Activated naive CD8-positive, alpha-beta T cell treated with anti-CD3 and anti-CD28 coated beads, Interleukin-2, amount 50 U/mL, for 24 hours (primary cell): Measurements from ENCODE around the gene VPS39.

Experiments
- ATAC-seq: fragments of 150-1000 bp; cut with Tn5 transposase; one replicate; pipeline ENCODE4 v1.10.0; 2021
- DNase-seq: peaks from one replicate; pipeline ENCODE4 v3.0.0; 2021
- H3K27ac Mint-ChIP-seq: one replicate; pipeline ENCODE4 v1.8.0; 2021; ENCODE audit warnings: mild to moderate bottlenecking, mixed read lengths
- H3K27me3 Mint-ChIP-seq: one replicate; pipeline ENCODE4 v1.8.0; 2021; ENCODE audit warnings: mixed read lengths
- H3K36me3 Mint-ChIP-seq: one replicate; pipeline ENCODE4 v1.8.0; 2021; ENCODE audit warnings: low read depth, mixed read lengths
- H3K4me1 Mint-ChIP-seq: one replicate; pipeline ENCODE4 v1.8.0; 2021; ENCODE audit warnings: mixed read lengths
- H3K4me3 Mint-ChIP-seq: one replicate; pipeline ENCODE4 v1.8.0; 2021; ENCODE audit warnings: mild to moderate bottlenecking, moderate library complexity, mixed read lengths
- H3K9me3 Mint-ChIP-seq: one replicate; pipeline ENCODE4 v1.8.0; 2021; ENCODE audit warnings: mixed read lengths

VPS39 gene

DNA sequence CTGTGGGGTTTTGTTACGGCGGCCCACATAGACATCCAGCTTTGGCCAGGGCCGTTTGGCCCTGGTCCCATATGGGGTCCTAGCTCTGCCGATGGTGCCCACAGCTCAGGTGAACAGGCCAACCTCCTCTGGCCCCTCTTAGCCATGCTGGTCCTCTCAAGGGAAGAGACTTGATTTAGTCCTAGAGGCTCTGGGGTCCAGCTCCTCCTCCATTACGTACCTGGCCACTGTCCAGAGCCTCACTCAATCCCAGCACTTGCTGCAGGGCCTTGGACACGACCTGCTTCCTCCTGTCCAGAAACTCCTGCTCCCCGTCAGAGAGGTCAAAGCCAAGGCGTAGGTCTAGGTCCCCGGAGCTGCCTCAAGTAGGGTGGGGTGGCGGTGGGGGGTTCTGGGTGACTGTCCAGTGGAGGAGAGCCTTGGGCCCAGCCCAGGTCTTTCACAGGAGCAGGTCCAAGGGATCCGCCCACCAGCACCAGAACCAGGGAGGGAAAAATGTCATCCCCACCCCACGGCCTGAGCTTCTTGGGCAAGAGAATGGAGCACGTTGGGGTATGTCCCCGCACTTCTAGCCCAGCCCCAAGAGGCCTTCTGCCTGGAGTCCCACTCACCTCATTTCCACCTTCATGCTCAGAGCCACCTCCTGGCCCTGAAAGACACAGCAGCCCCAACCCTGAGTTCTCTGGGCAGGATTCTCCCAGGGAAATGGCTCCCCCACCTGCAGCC, 58.4 kb downstream of the VPS39 start:
- DNase-seq, result no peak
- ATAC-seq, result no peak
- H3K4me1 Mint-ChIP-seq, result no peaks in the 10 kb centered on the region
- H3K9me3 Mint-ChIP-seq, result no peaks in the 10 kb centered on the region
- H3K36me3 Mint-ChIP-seq, result no peaks in the 10 kb centered on the region
- H3K27ac Mint-ChIP-seq, result no peak overlapping the region
- no peak overlapping the region for H3K4me3 Mint-ChIP-seq
- no peaks in the 10 kb centered on the region for H3K27me3 Mint-ChIP-seq

DNA sequence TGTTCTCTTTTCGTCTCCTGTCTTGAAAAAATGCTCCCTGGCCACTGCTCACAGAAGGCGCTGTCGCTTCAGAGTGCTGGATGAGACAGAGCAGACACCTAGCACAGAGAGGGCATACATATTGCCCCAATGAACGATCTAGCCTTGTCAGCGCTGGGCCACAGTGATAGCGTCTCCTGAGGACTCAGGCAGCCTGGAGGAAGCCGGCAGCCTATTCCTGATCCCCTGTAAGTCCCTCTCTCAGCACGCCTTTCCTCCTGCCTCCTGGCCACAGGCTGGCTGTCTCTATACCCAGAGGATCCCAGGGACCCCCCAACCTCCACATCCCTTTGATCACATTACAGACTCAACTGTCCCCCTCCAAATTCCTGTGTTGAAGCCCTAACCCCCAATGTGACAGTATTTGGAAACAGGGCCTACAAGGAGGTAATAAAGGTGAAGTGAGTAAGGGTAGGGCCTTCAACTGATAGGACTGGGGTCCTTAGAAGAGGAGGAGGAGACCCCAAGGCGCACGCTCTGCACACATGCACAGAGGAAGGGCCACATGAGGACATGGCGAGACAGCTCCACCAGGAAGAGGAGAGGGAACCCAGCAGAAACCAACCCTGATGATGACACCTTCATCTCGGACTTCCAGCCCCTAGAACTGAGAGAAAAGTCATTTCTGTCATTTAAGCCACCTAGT, 59.2 kb downstream of the VPS39 start:
- Mint-ChIP-seq H3K36me3 (no peaks in the 10 kb centered on the region), H3K4me3 (no peak overlapping the region), H3K4me1 (no peaks in the 10 kb centered on the region), H3K27ac (no peak overlapping the region), H3K27me3 (no peaks in the 10 kb centered on the region), H3K9me3 (no peaks in the 10 kb centered on the region)
- ATAC-seq (no peak), DNase-seq (no peak)

DNA sequence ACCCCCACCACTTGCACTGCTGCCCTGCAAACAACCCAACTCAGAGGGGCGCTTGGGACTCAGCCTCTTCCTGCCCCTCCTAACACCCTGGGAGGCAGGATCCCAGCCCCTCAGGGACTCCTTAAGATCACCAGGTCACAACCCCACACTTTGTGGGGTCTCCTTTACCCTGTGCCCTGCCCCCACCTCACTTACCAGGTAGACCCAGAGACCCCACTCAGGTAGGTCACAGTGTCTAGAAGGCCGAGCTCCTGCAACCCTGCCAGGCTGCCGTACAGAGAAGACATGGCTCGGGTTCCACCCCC, 60.7 kb downstream of the VPS39 start:
- H3K27ac Mint-ChIP-seq, result no peak overlapping the region
- DNase-seq (no peak), ATAC-seq (no peak)
- H3K9me3 Mint-ChIP-seq, result no peaks in the 10 kb centered on the region
- no peak overlapping the region for H3K4me3 Mint-ChIP-seq
- H3K27me3 Mint-ChIP-seq, result no peaks in the 10 kb centered on the region
- no peaks in the 10 kb centered on the region for H3K36me3 Mint-ChIP-seq
- no peaks in the 10 kb centered on the region for H3K4me1 Mint-ChIP-seq

DNA sequence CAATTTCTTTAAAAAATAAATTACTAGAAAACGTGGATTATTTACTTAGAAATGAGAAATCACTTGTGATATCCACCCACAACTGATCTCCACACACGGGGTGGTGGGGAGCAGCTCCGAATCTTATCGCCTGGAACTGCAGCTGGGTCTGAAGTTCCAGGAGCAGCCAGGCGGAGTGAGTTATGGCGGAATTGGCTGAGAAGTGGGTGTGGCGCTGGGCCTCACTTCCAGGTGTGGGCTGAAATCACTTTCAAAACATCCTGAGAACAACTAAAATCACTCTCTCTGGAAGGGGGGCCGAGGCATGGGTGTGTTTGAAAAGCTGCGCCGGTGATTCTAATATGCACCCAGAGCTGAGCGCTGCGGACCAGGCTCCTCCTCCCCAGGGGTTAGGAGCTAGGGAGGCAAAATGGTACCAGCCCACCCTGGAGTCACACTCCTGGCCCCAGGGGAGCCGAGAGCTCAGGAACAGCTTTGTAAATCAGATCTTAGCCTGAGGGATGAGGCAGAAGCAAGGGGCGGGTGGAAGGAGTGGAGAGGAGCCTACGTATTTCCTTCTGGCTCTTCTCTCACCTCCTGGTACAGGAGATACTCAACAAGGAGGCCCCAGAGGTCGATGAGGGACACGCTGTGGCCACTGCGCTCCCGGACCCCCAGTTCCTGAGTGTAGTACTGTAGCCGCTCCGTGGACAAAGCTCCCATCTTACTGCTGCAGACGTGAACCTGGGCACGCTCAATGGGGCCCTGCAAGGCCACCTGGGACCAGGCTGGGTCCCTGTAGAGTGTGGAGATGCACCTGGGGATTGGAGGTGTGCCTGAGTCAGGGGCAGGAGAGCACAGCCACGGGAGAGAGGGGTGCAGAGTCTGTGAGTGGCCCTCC, 61.3 kb downstream of the VPS39 start:
- H3K4me3 Mint-ChIP-seq, result no peak overlapping the region
- no peaks in the 10 kb centered on the region for H3K4me1 Mint-ChIP-seq
- H3K27me3 Mint-ChIP-seq, result no peaks in the 10 kb centered on the region
- ATAC-seq (no peak), DNase-seq (no peak)
- H3K27ac Mint-ChIP-seq, result no peak overlapping the region
- H3K9me3 Mint-ChIP-seq, result no peaks in the 10 kb centered on the region
- no peaks in the 10 kb centered on the region for H3K36me3 Mint-ChIP-seq

DNA sequence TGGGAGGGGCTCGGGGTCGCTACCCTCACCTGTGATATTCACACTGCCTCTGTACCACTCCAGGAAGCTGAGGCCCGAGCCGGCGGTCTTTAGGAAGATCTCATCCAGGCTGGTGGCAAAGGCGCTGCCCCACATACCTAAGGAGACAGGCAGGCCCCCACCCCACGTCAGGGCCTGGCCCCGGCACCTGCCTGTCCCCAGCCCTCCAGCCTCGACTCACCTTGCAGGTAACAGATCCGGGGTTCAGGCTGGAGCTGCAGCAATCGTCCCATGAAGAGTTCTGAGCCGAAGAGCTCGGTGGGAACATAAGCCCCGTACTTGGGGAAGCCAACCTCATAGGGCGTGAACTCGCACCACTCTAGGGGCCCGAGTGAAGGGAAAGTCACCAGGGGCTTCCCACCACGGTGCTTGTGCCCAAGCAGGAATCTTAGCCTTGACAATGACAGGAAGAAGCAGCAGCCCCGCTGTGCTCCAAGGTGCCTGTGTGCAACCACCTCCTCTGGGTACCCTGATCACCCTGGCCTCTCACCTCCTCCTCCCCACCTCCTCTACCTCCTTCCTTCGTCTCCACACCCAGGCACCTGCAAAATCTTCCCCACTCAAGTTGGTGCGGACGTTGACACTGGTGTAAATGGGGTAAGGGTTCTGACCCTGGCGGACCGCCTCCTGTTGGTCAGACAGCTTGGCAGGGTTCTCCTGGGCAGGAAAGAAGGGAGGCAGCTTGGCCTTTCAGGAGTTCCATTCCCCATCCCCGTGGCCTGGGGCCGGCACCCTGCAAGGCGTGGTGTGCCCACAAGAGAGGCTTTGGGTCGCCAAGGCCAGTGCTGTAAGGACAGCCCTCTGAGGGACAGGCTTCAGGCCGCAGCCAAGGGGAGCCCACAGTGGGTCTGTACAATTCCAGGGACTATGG, 62.3 kb downstream of the VPS39 start:
- no peaks in the 10 kb centered on the region for H3K27me3 Mint-ChIP-seq
- no peaks in the 10 kb centered on the region for H3K9me3 Mint-ChIP-seq
- H3K36me3 Mint-ChIP-seq, result no peaks in the 10 kb centered on the region
- H3K27ac Mint-ChIP-seq, result no peak overlapping the region
- H3K4me1 Mint-ChIP-seq, result no peaks in the 10 kb centered on the region
- no peak overlapping the region for H3K4me3 Mint-ChIP-seq
- no peak for DNase-seq
- no peak for ATAC-seq

DNA sequence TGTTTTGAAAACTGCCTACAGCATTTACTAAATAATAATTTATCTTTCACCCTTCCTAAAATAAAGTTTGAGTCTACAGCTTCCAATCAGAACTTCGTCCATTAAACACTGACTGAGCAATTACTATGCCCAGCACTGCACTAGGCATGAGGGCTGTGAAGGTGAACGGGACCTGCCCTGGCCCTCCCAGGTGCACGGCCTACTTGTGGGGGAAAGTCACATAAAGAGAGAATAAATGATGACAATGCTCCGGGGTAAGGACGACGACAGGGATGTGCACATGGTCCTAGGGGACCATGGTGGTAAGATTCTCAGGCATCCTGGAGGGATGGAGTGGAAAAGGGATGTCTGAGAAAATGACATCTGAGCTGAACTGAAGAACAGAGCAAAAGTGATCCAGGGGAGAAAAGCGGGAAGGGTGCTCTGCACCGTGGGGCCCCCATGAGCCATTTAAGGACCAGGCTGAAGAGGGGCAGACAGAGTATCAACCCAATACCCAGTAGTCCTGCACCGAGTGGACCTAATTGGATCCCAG, 63.2 kb downstream of the VPS39 start:
- no peak overlapping the region for H3K4me3 Mint-ChIP-seq
- no peaks in the 10 kb centered on the region for H3K27me3 Mint-ChIP-seq
- no peak overlapping the region for H3K27ac Mint-ChIP-seq
- H3K4me1 Mint-ChIP-seq, result no peaks in the 10 kb centered on the region
- DNase-seq (no peak), ATAC-seq (no peak)
- no peaks in the 10 kb centered on the region for H3K9me3 Mint-ChIP-seq
- no peaks in the 10 kb centered on the region for H3K36me3 Mint-ChIP-seq

DNA sequence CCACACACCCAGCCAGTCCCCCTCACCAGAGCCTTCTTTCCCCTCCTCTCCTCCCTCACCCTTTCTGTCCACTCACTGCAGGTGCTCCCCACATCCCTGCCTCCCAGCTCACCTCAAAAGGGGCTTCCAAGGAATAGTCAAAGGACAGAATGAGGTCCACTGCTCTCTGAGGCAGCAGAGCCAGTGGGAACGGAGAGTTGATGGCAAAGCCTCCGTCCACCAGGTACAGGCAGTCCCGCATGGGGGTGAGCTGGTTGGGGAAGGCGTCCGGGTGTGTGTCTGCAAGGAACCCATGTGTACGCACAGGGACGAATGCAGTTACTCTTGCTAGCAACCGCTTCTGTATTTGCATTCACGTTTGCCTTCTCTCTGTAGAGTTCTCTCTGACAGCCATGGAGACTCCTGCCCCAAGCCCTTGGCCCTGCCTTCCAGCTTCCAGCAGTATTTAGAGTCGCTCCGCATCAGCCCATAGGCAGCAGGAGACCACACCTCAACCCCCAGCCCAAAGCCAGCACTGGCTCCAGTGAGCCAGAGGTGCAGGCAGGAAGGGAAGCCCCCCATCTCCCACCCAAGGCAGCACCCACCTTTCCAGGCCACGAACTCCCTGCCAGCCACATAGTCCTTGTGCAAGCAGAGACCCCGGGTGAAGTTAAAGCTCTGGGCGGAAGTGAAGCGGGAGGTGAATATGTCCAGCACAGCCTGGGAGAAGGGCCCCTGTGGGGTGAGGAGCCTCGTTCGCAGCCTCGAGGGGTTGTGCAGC, 64.1 kb downstream of the VPS39 start:
- ATAC-seq, result peak; percentile 17
- H3K4me3 Mint-ChIP-seq, result no peak overlapping the region
- no peak overlapping the region for H3K27ac Mint-ChIP-seq
- H3K36me3 Mint-ChIP-seq, result no peaks in the 10 kb centered on the region
- no peaks in the 10 kb centered on the region for H3K4me1 Mint-ChIP-seq
- DNase-seq, result no peak
- no peaks in the 10 kb centered on the region for H3K9me3 Mint-ChIP-seq
- H3K27me3 Mint-ChIP-seq, result no peaks in the 10 kb centered on the region

DNA sequence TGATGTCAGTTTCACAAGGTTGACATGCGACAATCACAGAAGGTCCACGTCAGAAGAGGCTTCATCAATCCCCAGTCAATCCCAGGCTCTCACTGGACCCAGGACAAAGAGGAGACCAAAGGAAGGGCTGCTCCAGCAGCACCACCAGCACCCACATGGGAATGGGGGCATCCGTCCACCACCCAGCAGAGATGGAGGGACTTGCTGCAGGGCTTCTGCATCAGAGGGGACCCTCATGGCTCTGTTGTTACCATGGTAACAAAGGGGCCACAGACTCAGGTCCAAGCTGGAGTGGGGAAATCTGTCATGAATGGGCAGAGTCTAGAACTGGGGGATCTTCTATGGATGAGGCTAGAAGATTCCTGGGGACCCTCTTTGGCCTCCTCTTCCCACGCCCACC, 64.7 kb downstream of the VPS39 start:
- Mint-ChIP-seq H3K27ac (no peak overlapping the region), H3K36me3 (no peaks in the 10 kb centered on the region), H3K4me3 (no peak overlapping the region), H3K9me3 (no peaks in the 10 kb centered on the region), H3K4me1 (no peaks in the 10 kb centered on the region), H3K27me3 (no peaks in the 10 kb centered on the region)
- DNase-seq (no peak), ATAC-seq (no peak)

DNA sequence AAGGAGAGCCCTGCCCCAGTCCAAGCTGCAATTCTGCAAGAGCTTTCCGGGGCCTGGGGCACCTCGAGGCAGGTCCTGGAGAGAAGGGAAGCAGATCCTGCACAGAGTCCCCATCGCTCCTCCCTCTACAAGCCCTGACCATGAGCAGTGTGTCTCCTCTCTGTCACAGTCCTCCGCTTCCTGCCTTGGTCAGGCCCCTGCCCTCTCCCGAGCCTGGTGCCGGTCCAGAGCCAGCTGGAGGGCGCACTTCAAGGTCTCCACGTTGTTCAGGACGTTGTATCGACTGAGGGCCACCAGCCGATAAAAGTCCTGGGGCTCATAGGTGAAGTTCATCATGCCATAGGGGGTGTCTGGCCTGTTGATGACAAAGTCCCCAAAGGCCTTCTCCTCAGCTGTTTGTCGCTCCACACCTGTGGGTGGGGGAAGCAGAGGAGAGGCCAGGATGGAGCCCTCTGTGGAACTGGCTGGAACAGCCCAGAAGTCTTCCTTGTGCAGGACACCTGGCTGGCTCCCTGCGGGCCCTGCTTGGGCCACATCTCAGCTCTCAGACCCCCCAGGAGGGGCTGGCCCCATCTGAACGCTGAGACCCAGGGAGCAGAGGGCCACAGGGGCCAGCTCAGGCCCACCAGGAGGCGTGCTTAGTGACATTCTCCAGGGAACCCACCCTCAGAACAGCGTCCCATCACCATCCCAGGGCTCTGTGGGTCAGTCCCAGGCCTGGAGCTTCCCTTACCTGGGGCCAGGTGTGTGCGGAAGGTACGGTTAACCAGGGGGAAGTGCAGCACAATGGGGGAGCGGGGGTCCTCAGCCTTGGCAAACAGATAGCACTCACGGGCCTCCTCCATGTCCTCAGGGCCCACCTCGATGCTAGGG, 66.1 kb downstream of the VPS39 start:
- no peaks in the 10 kb centered on the region for H3K9me3 Mint-ChIP-seq
- H3K4me1 Mint-ChIP-seq, result no peaks in the 10 kb centered on the region
- DNase-seq (no peak), ATAC-seq (no peak)
- H3K27ac Mint-ChIP-seq, result no peak overlapping the region
- no peak overlapping the region for H3K4me3 Mint-ChIP-seq
- peaks cover 2% of the 10 kb centered on the region for H3K27me3 Mint-ChIP-seq
- H3K36me3 Mint-ChIP-seq, result no peaks in the 10 kb centered on the region

DNA sequence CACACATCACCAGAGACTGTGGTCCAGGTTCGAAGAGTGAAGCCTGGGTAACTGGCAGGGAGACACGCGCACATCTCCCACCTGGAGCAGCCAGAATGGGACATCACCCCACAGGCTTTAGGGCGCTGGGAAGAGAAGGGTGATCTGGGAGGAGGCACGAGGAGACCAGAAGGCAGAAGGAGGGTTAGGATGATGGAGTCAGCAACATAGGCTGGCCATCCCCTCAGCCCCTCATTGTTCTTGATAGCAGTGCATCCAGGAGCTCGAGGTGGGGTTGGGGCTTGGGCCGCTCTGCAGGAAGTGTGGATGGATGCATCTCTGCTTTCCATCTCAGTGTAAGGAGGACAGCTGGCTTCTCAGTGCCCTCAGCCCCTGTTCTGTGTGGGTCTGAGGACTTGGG, 66.9 kb downstream of the VPS39 start:
- Mint-ChIP-seq H3K9me3 (no peaks in the 10 kb centered on the region), H3K4me1 (no peaks in the 10 kb centered on the region)

DNA sequence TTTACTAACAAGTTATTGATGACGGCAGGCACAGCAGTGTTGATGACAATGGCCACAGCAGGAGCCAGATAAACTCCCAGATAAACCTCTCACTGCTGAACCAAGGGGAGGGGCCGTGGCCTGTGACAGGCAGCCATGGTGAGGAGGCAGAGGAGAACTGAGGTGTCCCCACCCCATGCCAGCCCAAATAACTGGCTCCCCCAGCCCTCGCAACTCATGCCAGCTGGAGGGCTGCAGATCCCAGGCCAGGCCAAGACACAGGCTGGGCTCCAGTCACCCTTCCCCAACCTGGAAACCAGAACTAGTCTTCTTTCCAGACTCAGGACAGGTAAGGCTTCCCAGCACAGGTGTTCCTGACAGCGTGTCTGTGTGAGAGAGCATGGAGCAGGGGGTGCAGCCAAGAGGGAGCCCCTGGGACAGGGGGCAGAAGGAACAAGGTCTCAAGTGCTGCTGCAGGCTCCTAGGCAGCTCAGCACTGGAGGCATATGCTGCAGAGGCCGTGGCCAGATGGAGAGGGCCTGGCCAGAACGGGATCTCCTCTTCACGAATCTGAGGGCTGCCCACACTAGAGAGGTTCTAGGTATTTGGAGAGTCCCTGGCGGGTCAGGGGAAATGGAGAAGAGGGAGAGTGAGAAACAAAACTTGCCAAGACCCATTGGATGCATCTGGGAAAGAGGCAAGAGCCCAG, 67.6 kb downstream of the VPS39 start:
- ATAC-seq (no peak), DNase-seq (no peak)
- Mint-ChIP-seq H3K4me1 (no peaks in the 10 kb centered on the region), H3K36me3 (no peaks in the 10 kb centered on the region), H3K4me3 (no peak overlapping the region), H3K27ac (no peak overlapping the region), H3K27me3 (peaks cover 2% of the 10 kb centered on the region), H3K9me3 (no peaks in the 10 kb centered on the region)

More for the DNA sequence above, 66.9 kb downstream of the VPS39 start:
- H3K27me3 Mint-ChIP-seq, result peaks cover 2% of the 10 kb centered on the region
- DNase-seq (no peak), ATAC-seq (no peak)
- no peaks in the 10 kb centered on the region for H3K36me3 Mint-ChIP-seq
- H3K27ac Mint-ChIP-seq, result no peak overlapping the region
- no peak overlapping the region for H3K4me3 Mint-ChIP-seq

DNA sequence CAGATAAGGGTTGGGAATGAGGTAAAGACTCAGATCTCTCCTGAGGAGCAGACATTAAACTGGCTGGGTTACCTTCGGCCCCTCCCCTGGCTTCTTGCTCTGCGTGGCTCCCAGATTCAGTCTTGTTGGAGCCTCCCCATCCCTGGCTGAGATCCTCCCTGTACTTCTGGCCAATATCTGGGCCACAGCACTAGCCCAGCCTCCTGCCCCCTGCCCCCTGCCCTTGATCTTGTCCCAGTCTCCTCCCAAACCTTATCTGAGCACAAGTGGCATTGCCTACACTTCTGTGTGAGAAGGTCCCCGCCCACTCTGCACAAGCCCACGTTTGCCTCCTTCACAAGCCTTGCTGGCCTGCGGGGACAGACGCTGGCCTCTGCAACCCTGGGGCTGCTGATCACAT, 68.5 kb downstream of the VPS39 start:
- no peaks in the 10 kb centered on the region for H3K4me1 Mint-ChIP-seq
- ATAC-seq, result no peak
- H3K27me3 Mint-ChIP-seq, result peaks cover 2% of the 10 kb centered on the region
- no peak for DNase-seq
- H3K36me3 Mint-ChIP-seq, result no peaks in the 10 kb centered on the region
- no peak overlapping the region for H3K4me3 Mint-ChIP-seq
- no peaks in the 10 kb centered on the region for H3K9me3 Mint-ChIP-seq
- H3K27ac Mint-ChIP-seq, result no peak overlapping the region
